CD14-positive monocyte (primary cell): ENCODE data around the gene PPIL4. TPM values are rescaled to one million over a fixed set of nuclear protein-coding genes. Genes with fewer than 3 reads are reported as not detected.
A peak's percentile ranks its signal among the peaks of the same experiment; 100 is the strongest.

Experiments used
- DNase-seq, 3 donors: peaks; one replicate each; pipeline ENCODE4 v3.0.0-alpha.2; 2011 to 2022
- H2AFZ ChIP-seq: 2 replicates; pipeline ENCODE4 v1.6.0; 2012; ENCODE audit warnings: mild to moderate bottlenecking, low read depth, low read length, inconsistent platforms; ENCODE audit not compliant: insufficient read depth, poor library complexity, severe bottlenecking
- H3K27ac ChIP-seq, 2 donors: 1 replicate in 1 of 2; 2 replicates in 1 of 2; pipeline ENCODE4 v1.5.1; 2012 to 2013; ENCODE audit warnings: low read length in 2 of 2, control low read depth in 1 of 2, inconsistent platforms in 1 of 2, low read depth in 1 of 2, mild to moderate bottlenecking in 1 of 2
- H3K27me3 ChIP-seq, 2 donors: one replicate each; pipeline versions ENCODE4 v1.6.0 to v1.6.1; 2011 to 2013; ENCODE audit warnings: low read length in 2 of 2; ENCODE audit not compliant: control insufficient read depth in 2 of 2, insufficient read depth in 2 of 2
- H3K36me3 ChIP-seq, 2 donors: replicated peaks in 1 of 2; 1 replicate in 1 of 2; 2 replicates in 1 of 2; pipeline versions ENCODE4 v1.5.1 to v1.6.1; 2012 to 2013; ENCODE audit warnings: low read length in 2 of 2, control low read depth in 1 of 2, inconsistent platforms in 1 of 2, mild to moderate bottlenecking in 1 of 2; ENCODE audit not compliant: insufficient read depth in 2 of 2, control insufficient read depth in 1 of 2
- H3K4me1 ChIP-seq, 2 donors: 1 replicate in 1 of 2; 2 replicates in 1 of 2; pipeline versions ENCODE4 v1.5.1 to v1.6.1; 2012 to 2013; ENCODE audit warnings: low read length in 2 of 2, control low read depth in 1 of 2, inconsistent platforms in 1 of 2, mild to moderate bottlenecking in 1 of 2, moderate library complexity in 1 of 2; ENCODE audit not compliant: insufficient read depth in 2 of 2, control insufficient read depth in 1 of 2
- H3K4me2 ChIP-seq: replicated peaks from 2 replicates; pipeline ENCODE3; 2012; ENCODE audit warnings: low read length, moderate library complexity, mild to moderate bottlenecking; ENCODE audit not compliant: poor library complexity, severe bottlenecking; ENCODE audit errors: extremely low read depth
- H3K4me3 ChIP-seq, 3 experiments: fragments of 200-600 bp in 1 of 3; sonication (generic) in 1 of 3; replicated peaks in 1 of 3; 1 replicate in 2 of 3; 2 replicates in 1 of 3; pipeline ENCODE4 v1.5.1; 2011 to 2013; ENCODE audit warnings: low read length in 3 of 3, mild to moderate bottlenecking in 3 of 3, control low read depth in 2 of 3, low read depth in 2 of 3, inconsistent platforms in 1 of 3, moderate library complexity in 1 of 3
- H3K79me2 ChIP-seq: 2 replicates; pipeline ENCODE4 v1.6.0; 2012; ENCODE audit warnings: mild to moderate bottlenecking, control low read depth, inconsistent platforms, low read length, moderate library complexity; ENCODE audit not compliant: insufficient read depth
- H3K9ac ChIP-seq: 2 replicates; pipeline ENCODE4 v1.6.0; 2017; ENCODE audit warnings: low read length, mild to moderate bottlenecking; ENCODE audit not compliant: insufficient read depth, poor library complexity, severe bottlenecking
- H3K9me3 ChIP-seq, 2 donors: replicated peaks in 1 of 2; 1 replicate in 1 of 2; 2 replicates in 1 of 2; pipeline versions ENCODE4 v1.5.1 to v1.6.1; 2012 to 2013; ENCODE audit warnings: low read length in 2 of 2, control low read depth in 1 of 2; ENCODE audit not compliant: control insufficient read depth in 1 of 2, insufficient read depth in 1 of 2
- H4K20me1 ChIP-seq: 2 replicates; pipeline ENCODE4 v1.6.0; 2012; ENCODE audit warnings: mild to moderate bottlenecking, low read length, control low read depth, moderate library complexity; ENCODE audit not compliant: insufficient read depth
- H3K27ac Mint-ChIP-seq, 7 donors: one replicate each; pipeline ENCODE4 v1.8.0; 2020; ENCODE audit warnings: mild to moderate bottlenecking in 7 of 7, mixed read lengths in 7 of 7, moderate library complexity in 6 of 7, inconsistent platforms in 2 of 7
- H3K27me3 Mint-ChIP-seq, 3 donors: one replicate each; pipeline ENCODE4 v1.8.0; 2021 to 2022; ENCODE audit warnings: low read depth in 3 of 3, mild to moderate bottlenecking in 3 of 3, mixed read lengths in 3 of 3, moderate library complexity in 3 of 3, inconsistent platforms in 1 of 3
- H3K36me3 Mint-ChIP-seq, 2 donors: one replicate each; pipeline ENCODE4 v1.8.0; 2020; ENCODE audit warnings: mixed read lengths in 2 of 2, inconsistent platforms in 1 of 2, mild to moderate bottlenecking in 1 of 2
- H3K4me1 Mint-ChIP-seq: one replicate; pipeline ENCODE4 v1.8.0; 2020; ENCODE audit warnings: mild to moderate bottlenecking, mixed read lengths
- H3K4me3 Mint-ChIP-seq, 2 donors: one replicate each; pipeline ENCODE4 v1.8.0; 2020; ENCODE audit warnings: mild to moderate bottlenecking in 2 of 2, mixed read lengths in 2 of 2, moderate library complexity in 1 of 2
- H3K9me3 Mint-ChIP-seq, 7 donors: one replicate each; pipeline ENCODE4 v1.8.0; 2020 to 2022; ENCODE audit warnings: mixed read lengths in 7 of 7, mild to moderate bottlenecking in 6 of 7, moderate library complexity in 6 of 7, inconsistent platforms in 2 of 7
- CTCF ChIP-seq: fragments of 200-600 bp; IDR thresholded peaks from one replicate; pipeline ENCODE4 v1.8.0; 2022; ENCODE audit warnings: antibody characterized with exemption, mild to moderate bottlenecking
- WGBS: methylation state at CpG from one replicate; pipeline ENCODE4 v1.1.5; 2013; ENCODE audit warnings: missing lambda C conversion rate; ENCODE audit not compliant: insufficient coverage; 5-methylcytosine and 5-hydroxymethylcytosine counted together
- intact Hi-C, 2 donors: fragments of 100-400 bp; cut with micrococcal nuclease; formaldehyde crosslinking; loops; one replicate each; pipeline versions ENCODE4 v1.15.0 to v1.15.1; 2023
- polyA plus RNA-seq, 3 donors: library from polyadenylated mRNA; depleted of rRNA in 1 of 3; unstranded in 2 of 3; stranded (reverse) in 1 of 3; fragments of 300-500 nt in 2 of 3; fragments of >200 nt in 1 of 3; fragmentation: Illumina TruSeq in 2 of 3; gene quantifications; 1 replicate in 2 of 3; 2 replicates in 1 of 3; pipeline ENCODE4 v1.2.3, GENCODE V29; 2012 to 2021

Gene PPIL4
- polyA plus RNA-seq, 3 donors, result 3.5 to 9.2 (median 4.4) TPM

GRCh38 chr6:149476789-149477455, 68.9 kb downstream of the PPIL4 start:
- H3K9ac ChIP-seq, result no peak overlapping the region
- no peak for TF ChIP-seq CTCF
- Mint-ChIP-seq H3K9me3 (peaks cover 0 to 3% (median 0%) of the 10 kb centered on the region in 7 donors), H3K36me3 (peaks cover 33 to 41% of the 10 kb centered on the region in 2 donors), H3K4me3 (no peak overlapping the region), H3K4me1 (peaks cover 17% of the 10 kb centered on the region), H3K27ac (peak overlapping the region in 2 of 7 donors; percentile 36 to 72), H3K27me3 (no peaks in the 10 kb centered on the region)
- no peaks in the 10 kb centered on the region for H4K20me1 ChIP-seq
- no peak overlapping the region for H3K4me3 ChIP-seq
- H3K4me2 ChIP-seq, result no peak overlapping the region
- H2AFZ ChIP-seq, result no peak overlapping the region
- intact Hi-C loops, result no loop called here
- peaks cover 9 to 24% of the 10 kb centered on the region in 2 donors for H3K36me3 ChIP-seq
- 91% methylated on average over 3 of the region's 6 CpGs for WGBS
- H3K9me3 ChIP-seq, result no peaks in the 10 kb centered on the region
- no peaks in the 10 kb centered on the region for H3K27me3 ChIP-seq
- peaks cover 78% of the 10 kb centered on the region for H3K79me2 ChIP-seq
- peaks cover 15 to 17% of the 10 kb centered on the region in 2 donors for H3K4me1 ChIP-seq
- H3K27ac ChIP-seq, result no peak overlapping the region
- no peak for DNase-seq

GRCh38 chr6:149474108-149474935, 71.5 kb downstream of the PPIL4 start:
- no peak for TF ChIP-seq CTCF
- H3K79me2 ChIP-seq, result peaks cover 55% of the 10 kb centered on the region
- H4K20me1 ChIP-seq, result no peaks in the 10 kb centered on the region
- H3K4me1 ChIP-seq, result no peaks in the 10 kb centered on the region
- 92% methylated on average over 28 of the region's 30 CpGs for WGBS
- no peak overlapping the region for H3K9ac ChIP-seq
- Mint-ChIP-seq H3K4me1 (peaks cover 2% of the 10 kb centered on the region), H3K9me3 (peaks cover 0 to 3% (median 0%) of the 10 kb centered on the region in 7 donors), H3K4me3 (no peak overlapping the region), H3K27ac (peak overlapping the region in 1 of 7 donors; percentile 11), H3K36me3 (peaks cover 41 to 52% of the 10 kb centered on the region in 2 donors), H3K27me3 (peaks cover 0 to 2% (median 0%) of the 10 kb centered on the region in 3 donors)
- peaks cover 17 to 42% of the 10 kb centered on the region in 2 donors for H3K36me3 ChIP-seq
- H3K9me3 ChIP-seq, result no peaks in the 10 kb centered on the region
- intact Hi-C loops, result no loop called here
- H3K4me3 ChIP-seq, result no peak overlapping the region
- H3K27ac ChIP-seq, result no peak overlapping the region
- no peak overlapping the region for H2AFZ ChIP-seq
- no peak for DNase-seq
- no peak overlapping the region for H3K4me2 ChIP-seq
- no peaks in the 10 kb centered on the region for H3K27me3 ChIP-seq
